Measurements from ENCODE around the gene OR10P1.
A peak's percentile ranks its signal among the peaks of the same experiment; 100 is the strongest.
"Not testable (repeated sequence)": the region's sequence is repeated elsewhere in the genome, so short reads cannot be mapped to it uniquely, and the experiment has no call there.

Gene OR10P1

GRCh38 chr12:55636853-55637252, at the start of gene OR10P1:
OR10P1 (plus strand) TSS chr12:55636892; CDS start chr12:55636892, 0 bp downstream.
- DNase-seq (ENCODE audit: low read depth), result no peak

GRCh38 chr12:55590152-55590551, 46.5 kb upstream of the OR10P1 start:
- not testable (repeated sequence) for DNase-seq (ENCODE audit: low read depth)

GRCh38 chr12:55607821-55608594, 28.7 kb upstream of the OR10P1 start:
- DNase-seq (ENCODE audit: low read depth), result no peak

GRCh38 chr12:55610598-55610997, 26.1 kb upstream of the OR10P1 start:
- DNase-seq (ENCODE audit: low read depth), result no peak

GRCh38 chr12:55612646-55613045, 24.0 kb upstream of the OR10P1 start:
- DNase-seq (ENCODE audit: low read depth), result no peak

- DNase-seq (ENCODE audit: low read depth), result no peak
These were observed 21.9 kb upstream of the OR10P1 start for GRCh38 chr12:55614764-55615163.

- peak; percentile 83 for DNase-seq (ENCODE audit: low read depth)
These were observed 17.1 kb upstream of the OR10P1 start for GRCh38 chr12:55619354-55620138.

- no peak for DNase-seq (ENCODE audit: low read depth)
These were observed 12.6 kb upstream of the OR10P1 start for GRCh38 chr12:55624056-55624455.

- DNase-seq (ENCODE audit: low read depth), result no peak
These were observed 10.5 kb upstream of the OR10P1 start for GRCh38 chr12:55626154-55626553.

GRCh38 chr12:55629058-55629841, 7.4 kb upstream of the OR10P1 start:
- DNase-seq (ENCODE audit: low read depth), result no peak

GRCh38 chr12:55631056-55631455, 5.6 kb upstream of the OR10P1 start:
- no peak for DNase-seq (ENCODE audit: low read depth)

- DNase-seq (ENCODE audit: low read depth), result no peak
These were observed 5.0 kb upstream of the OR10P1 start for GRCh38 chr12:55631733-55632132.

- no peak for DNase-seq (ENCODE audit: low read depth)
These were observed 3.5 kb upstream of the OR10P1 start for GRCh38 chr12:55633151-55633550.

- no peak for DNase-seq (ENCODE audit: low read depth)
These were observed 506 bp upstream of the OR10P1 start for GRCh38 chr12:55636116-55636655.

GRCh38 chr12:55637467-55637866, 775 bp downstream of the OR10P1 start:
- DNase-seq (ENCODE audit: low read depth), result no peak

GRCh38 chr12:55641595-55641994, 4.9 kb downstream of the OR10P1 start:
- no peak for DNase-seq (ENCODE audit: low read depth)

- DNase-seq (ENCODE audit: low read depth), result no peak
These were observed 5.6 kb downstream of the OR10P1 start for GRCh38 chr12:55642267-55642666.

- DNase-seq (ENCODE audit: low read depth), result no peak
These were observed 6.0 kb downstream of the OR10P1 start for GRCh38 chr12:55642669-55643068.

GRCh38 chr12:55644591-55644990, 7.9 kb downstream of the OR10P1 start:
- no peak for DNase-seq (ENCODE audit: low read depth)

- no peak for DNase-seq (ENCODE audit: low read depth)
These were observed 10.3 kb downstream of the OR10P1 start for GRCh38 chr12:55647027-55647426.

- not testable (repeated sequence) for DNase-seq (ENCODE audit: low read depth)
These were observed 14.1 kb downstream of the OR10P1 start for GRCh38 chr12:55650620-55651298.

GRCh38 chr12:55651299-55651683, 14.6 kb downstream of the OR10P1 start:
- DNase-seq (ENCODE audit: low read depth), result no peak
